HEK293T (cell line): ENCODE measurements around the gene PBX1.

ENCODE experiments used
- ARNT ChIP-seq: fragments of 450-650 bp; IDR thresholded peaks from 2 replicates; pipeline ENCODE4 v1.6.1; 2017; ENCODE audit warnings: mild to moderate bottlenecking
- BHLHE40 ChIP-seq: fragments of 450-650 bp; IDR thresholded peaks from 2 replicates; pipeline ENCODE4 v1.6.1; 2016; ENCODE audit warnings: mild to moderate bottlenecking, moderate library complexity, borderline replicate concordance
- FOXK2 ChIP-seq: fragments of 450-650 bp; IDR thresholded peaks from 2 replicates; pipeline ENCODE4 v1.6.1; 2016; ENCODE audit warnings: mild to moderate bottlenecking
- FOXM1 ChIP-seq: fragments of 450-650 bp; IDR thresholded peaks from 2 replicates; pipeline ENCODE4 v1.6.1; 2017; ENCODE audit warnings: mild to moderate bottlenecking, borderline replicate concordance
- HDGF ChIP-seq: fragments of 450-650 bp; IDR thresholded peaks from 2 replicates; pipeline ENCODE4 v1.6.1; 2017; ENCODE audit warnings: antibody characterized with exemption, borderline replicate concordance
- NFRKB ChIP-seq: fragments of 450-650 bp; IDR thresholded peaks from 2 replicates; pipeline ENCODE4 v1.6.1; 2016; ENCODE audit warnings: mild to moderate bottlenecking, moderate library complexity
- SP1 ChIP-seq: fragments of 450-650 bp; IDR thresholded peaks from 2 replicates; pipeline ENCODE4 v1.6.1; 2017
- TARDBP ChIP-seq: fragments of 450-650 bp; IDR thresholded peaks from 2 replicates; pipeline ENCODE4 v1.6.1; 2016

- TF ChIP-seq SP1 (no peak), FOXM1 (no peak), FOXK2 (no peak), NFRKB (no peak), HDGF (no peak), BHLHE40 (no peak), ARNT (no peak), TARDBP (no peak)
These were observed 113.6 kb downstream of the PBX1 start for GRCh38 chr1:164672588-164672987.
